NB4 (cell line): Measurements from ENCODE around the gene BRINP1.

Experiments used
- DNase-seq: peaks from one replicate; pipeline ENCODE4 v3.0.0; 2010; ENCODE audit warnings: low read depth
- H3K4me3 ChIP-seq: one replicate; pipeline ENCODE4 v1.5.1; 2011; ENCODE audit warnings: mild to moderate bottlenecking, low read depth, low read length, moderate library complexity
- CTCF ChIP-seq: IDR thresholded peaks from one replicate; pipeline ENCODE4 v1.5.1; 2012; ENCODE audit warnings: low read depth, low read length
- MAX ChIP-seq: IDR thresholded peaks from 2 replicates; pipeline ENCODE4 v1.6.1; 2011; ENCODE audit warnings: low read depth, low read length
- MYC ChIP-seq: IDR thresholded peaks from 2 replicates; pipeline ENCODE4 v1.6.1; 2011; ENCODE audit warnings: low read depth, low read length
- POLR2A ChIP-seq: IDR thresholded peaks from 2 replicates; pipeline ENCODE4 v1.6.1; 2011; ENCODE audit warnings: mild to moderate bottlenecking; ENCODE audit not compliant: insufficient read length; ENCODE audit errors: extremely low read depth

BRINP1 gene

GRCh38 chr9:119164716-119165115, 204.5 kb downstream of the BRINP1 start:
- no peak for DNase-seq
- no peak for TF ChIP-seq CTCF
- no peak for TF ChIP-seq MAX
- H3K4me3 ChIP-seq = no peak overlapping the region

DNA sequence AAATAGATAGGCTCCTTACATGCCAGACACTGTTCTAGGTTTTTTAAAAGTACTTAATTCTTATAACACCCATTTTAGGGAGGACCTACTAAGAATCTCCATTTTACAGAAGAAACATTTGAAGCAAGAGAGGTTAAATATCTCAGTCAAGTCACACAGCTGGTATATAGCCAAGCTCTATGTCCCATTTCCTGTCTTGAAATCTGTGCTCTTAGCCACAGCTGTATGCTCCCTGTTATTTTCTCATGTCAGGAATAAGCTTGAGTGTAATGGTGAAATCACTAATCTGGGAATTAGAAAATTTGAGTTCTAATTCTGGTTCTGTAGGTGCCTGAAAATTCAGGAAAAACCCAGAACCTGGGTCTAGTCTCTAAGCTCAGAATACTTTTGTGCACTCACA, 208.7 kb downstream of the BRINP1 start:
- DNase-seq = no peak
- no peak for TF ChIP-seq MAX
- no peak for TF ChIP-seq CTCF
- no peak for TF ChIP-seq POLR2A
- no peak for TF ChIP-seq MYC
- H3K4me3 ChIP-seq = no peak overlapping the region

GRCh38 chr9:119159386-119159785, 209.8 kb downstream of the BRINP1 start:
- TF ChIP-seq MYC (no peak), MAX (no peak), CTCF (no peak), POLR2A (no peak)
- no peak for DNase-seq
- H3K4me3 ChIP-seq = no peak overlapping the region

DNA sequence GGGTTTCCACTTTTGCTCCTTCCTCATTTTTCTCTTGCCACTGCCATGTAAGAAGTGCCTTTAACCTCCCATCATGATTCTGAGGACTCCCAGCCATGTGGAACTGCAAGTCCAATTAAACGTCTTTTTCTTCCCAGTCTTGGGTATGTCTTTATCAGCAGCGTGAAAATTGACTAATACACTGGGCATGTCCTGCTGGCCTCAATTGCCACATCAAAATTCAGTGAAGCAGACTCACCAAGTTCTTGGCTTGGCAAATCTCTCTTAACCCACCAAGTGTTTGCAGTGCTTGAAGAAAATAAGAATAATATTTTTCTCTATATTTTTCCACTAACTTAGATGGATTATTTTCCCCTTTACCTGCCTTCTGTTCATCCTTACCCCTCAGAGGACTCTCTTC, 212.0 kb downstream of the BRINP1 start:
- no peak for DNase-seq
- no peak for TF ChIP-seq MAX
- no peak for TF ChIP-seq CTCF
- TF ChIP-seq MYC = no peak
- no peak for TF ChIP-seq POLR2A
- no peak overlapping the region for H3K4me3 ChIP-seq

GRCh38 chr9:119156354-119156753, 212.9 kb downstream of the BRINP1 start:
- no peak for TF ChIP-seq MAX
- no peak for TF ChIP-seq CTCF
- no peak for TF ChIP-seq POLR2A
- TF ChIP-seq MYC = no peak
- no peak for DNase-seq
- no peak overlapping the region for H3K4me3 ChIP-seq

- TF ChIP-seq MAX (no peak), CTCF (no peak), POLR2A (no peak), MYC (no peak)
- no peak for DNase-seq
- H3K4me3 ChIP-seq = no peak overlapping the region
Observed at GRCh38 chr9:119154527-119154926, 214.7 kb downstream of the BRINP1 start.
